Measurements from ENCODE around the gene SEC23IP.

DNA sequence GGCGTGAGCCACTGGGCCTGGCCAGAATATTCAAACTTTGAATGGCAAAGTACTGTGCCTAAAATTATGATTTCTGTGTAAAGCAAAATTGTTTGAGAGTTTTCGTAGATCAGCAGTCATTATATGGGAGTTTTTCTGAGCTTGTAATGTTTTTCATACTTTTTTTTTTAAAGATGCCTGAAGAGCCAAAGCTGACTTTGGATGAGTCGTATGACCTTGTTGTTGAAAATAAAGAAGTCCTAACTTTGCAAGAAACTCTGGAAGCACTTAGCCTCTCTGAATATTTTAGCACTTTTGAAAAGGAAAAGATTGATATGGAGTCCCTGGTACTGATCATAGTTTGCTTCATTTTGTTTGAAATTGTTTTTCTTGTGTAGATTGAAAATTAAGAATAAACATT lies 26.7 kb downstream of the SEC23IP start:
- TF ChIP-seq CTCF (IDR thresholded peaks at IDR 0.05) (no peak), POLR2A (IDR thresholded peaks at IDR 0.05) (no peak)
